GM21528 (cell line): Measurements from ENCODE around the gene LMBRD2.

Experiments used
- ATAC-seq: cut with Tn5 transposase; IDR thresholded peaks from one replicate; pipeline ENCODE4 v1.9.1; 2021; ENCODE audit warnings: mild to moderate bottlenecking, moderate library complexity; ENCODE audit not compliant: unreplicated experiment, low FRiP score

LMBRD2 gene

DNA sequence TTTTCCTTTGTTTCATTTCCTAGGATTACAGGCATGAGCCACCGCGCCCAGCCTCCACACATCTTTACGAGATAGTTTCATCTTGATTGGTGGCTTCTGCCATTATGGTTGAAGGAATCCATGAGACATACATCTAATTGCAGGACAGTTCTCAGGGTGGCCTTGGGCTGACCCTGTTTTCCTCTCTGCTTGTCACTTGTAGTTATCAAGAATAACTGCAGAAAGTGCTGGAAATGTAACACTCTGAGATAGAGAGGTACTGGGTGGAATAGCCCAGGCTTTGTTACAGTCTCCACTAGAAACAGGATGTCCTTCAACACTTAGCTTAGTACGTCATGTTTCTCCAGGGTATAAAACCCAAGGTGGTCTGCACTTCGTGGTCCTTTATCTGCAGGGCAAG, 95.7 kb downstream of the LMBRD2 start:
- ATAC-seq = no peak

DNA sequence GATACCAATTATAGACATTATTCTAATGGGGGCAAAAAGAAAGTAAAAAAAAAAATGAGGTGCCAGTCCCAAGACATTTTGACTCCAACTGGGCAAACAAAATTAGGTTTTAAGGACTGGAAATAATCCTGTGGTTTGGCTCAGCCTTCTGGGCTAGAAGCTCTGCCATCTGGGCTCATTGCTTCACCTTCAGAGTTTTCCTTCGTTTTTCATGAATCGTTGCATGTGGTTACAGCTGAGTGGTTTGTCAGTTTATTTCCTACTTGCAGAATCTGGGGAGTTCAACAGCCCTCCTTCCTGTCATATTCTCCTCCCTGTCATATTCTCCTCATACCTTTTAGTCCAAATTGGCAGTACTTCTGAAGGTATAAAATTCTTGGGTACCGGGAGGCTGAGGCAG, 97.0 kb downstream of the LMBRD2 start:
- no peak for ATAC-seq

DNA sequence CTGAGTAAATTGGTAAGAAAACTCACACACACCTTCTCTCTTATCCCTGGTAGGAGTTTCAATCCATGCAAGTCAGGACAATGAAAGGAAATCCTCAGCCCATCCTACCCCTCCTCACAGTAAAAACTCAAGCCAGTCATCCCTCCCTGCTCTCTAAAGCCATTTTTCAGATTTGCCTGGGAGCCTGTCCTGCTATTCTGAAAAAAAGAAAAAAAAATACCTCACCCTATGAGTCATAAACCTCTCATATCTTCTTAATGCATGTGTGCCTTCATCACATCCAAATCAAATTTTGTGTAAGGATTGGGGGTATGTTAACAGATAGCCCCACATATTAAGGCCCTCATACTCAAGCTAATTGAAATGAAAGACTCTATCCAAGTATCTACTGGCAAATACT, 99.1 kb downstream of the LMBRD2 start:
- no peak for ATAC-seq

DNA sequence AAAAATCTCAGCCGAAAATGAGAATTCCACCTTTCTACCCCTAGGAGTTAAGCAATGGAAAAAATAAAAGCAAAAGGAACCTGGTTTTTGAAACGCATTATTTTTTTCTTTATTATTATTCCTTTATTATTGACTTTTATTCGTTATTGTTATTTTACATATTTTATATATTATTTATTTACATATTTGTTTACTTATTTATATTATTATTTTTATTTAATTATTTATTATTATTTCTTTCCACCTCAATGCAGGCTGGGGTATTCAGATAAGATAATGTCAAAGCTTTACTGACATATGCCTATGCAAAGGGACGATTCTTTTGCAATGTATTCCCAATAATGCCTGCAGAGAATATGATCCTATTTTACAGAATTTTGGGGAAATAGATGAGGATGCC, 101.7 kb downstream of the LMBRD2 start:
- no peak for ATAC-seq
